Cardiac muscle cell (in vitro differentiated cells and primary cell): ENCODE results near the gene BMP8B. TPM values are rescaled to one million over a fixed set of nuclear protein-coding genes. Genes with fewer than 3 reads are reported as not detected.

Experiments used
- DNase-seq, 2 donors: peaks; one replicate each; pipeline versions ENCODE4 v3.0.0 to v3.0.0-alpha.2; 2010 to 2017; ENCODE audit warnings: low read depth in 1 of 2, low spot score in 1 of 2
- H3K27ac ChIP-seq: fragments of 200-600 bp; sonication (generic); 2 replicates; pipeline ENCODE4 v1.5.1; 2016
- H3K27me3 ChIP-seq: fragments of 200-600 bp; sonication (generic); 2 replicates; pipeline ENCODE4 v1.6.0; 2016; ENCODE audit warnings: control low read depth
- H3K36me3 ChIP-seq: fragments of 200-600 bp; sonication (generic); 2 replicates; pipeline ENCODE4 v1.5.1; 2016; ENCODE audit warnings: control low read depth
- H3K4me1 ChIP-seq: fragments of 200-600 bp; sonication (generic); 2 replicates; pipeline ENCODE4 v1.8.1; 2017; ENCODE audit warnings: low read depth, mild to moderate bottlenecking, mixed run types
- H3K4me3 ChIP-seq: fragments of 200-600 bp; sonication (generic); 2 replicates; pipeline ENCODE4 v1.5.1; 2016; ENCODE audit warnings: mild to moderate bottlenecking
- H3K9me3 ChIP-seq: fragments of 200-600 bp; sonication (generic); 2 replicates; pipeline ENCODE4 v1.5.1; 2017; ENCODE audit warnings: low read depth, mild to moderate bottlenecking, control low read depth
- CTCF ChIP-seq: IDR thresholded peaks from 2 replicates; pipeline ENCODE4 v1.5.1; 2012; ENCODE audit warnings: low read depth, mild to moderate bottlenecking, low read length
- polyA plus RNA-seq: library from polyadenylated mRNA; unstranded; fragments of >200 nt; fragmentation: Nextera tagmentation; extraction: Ambion mirVana; gene quantifications from 2 replicates; pipeline ENCODE4 v1.2.1, GENCODE V29; 2016
- total RNA-seq: library from RNA; depleted of rRNA; stranded (reverse); fragments of >200 nt; gene quantifications from 2 replicates; pipeline ENCODE4 v1.2.3, GENCODE V29; 2016

The BMP8B gene
- total and polyA plus RNA-seq, 2 experiments from 2014 or later, result 0.02 TPM; not detected in 1

- Histone ChIP-seq H3K4me3 (no peak overlapping the region), H3K4me1 (no peaks in the 10 kb centered on the region), H3K9me3 (no peaks in the 10 kb centered on the region), H3K27ac (no peak overlapping the region), H3K36me3 (no peaks in the 10 kb centered on the region), H3K27me3 (no peaks in the 10 kb centered on the region)
- no peak for TF ChIP-seq CTCF
- DNase-seq, result no peak
Measured at GRCh38 chr1:39762550-39763540, 25.8 kb downstream of the BMP8B start.

DNA sequence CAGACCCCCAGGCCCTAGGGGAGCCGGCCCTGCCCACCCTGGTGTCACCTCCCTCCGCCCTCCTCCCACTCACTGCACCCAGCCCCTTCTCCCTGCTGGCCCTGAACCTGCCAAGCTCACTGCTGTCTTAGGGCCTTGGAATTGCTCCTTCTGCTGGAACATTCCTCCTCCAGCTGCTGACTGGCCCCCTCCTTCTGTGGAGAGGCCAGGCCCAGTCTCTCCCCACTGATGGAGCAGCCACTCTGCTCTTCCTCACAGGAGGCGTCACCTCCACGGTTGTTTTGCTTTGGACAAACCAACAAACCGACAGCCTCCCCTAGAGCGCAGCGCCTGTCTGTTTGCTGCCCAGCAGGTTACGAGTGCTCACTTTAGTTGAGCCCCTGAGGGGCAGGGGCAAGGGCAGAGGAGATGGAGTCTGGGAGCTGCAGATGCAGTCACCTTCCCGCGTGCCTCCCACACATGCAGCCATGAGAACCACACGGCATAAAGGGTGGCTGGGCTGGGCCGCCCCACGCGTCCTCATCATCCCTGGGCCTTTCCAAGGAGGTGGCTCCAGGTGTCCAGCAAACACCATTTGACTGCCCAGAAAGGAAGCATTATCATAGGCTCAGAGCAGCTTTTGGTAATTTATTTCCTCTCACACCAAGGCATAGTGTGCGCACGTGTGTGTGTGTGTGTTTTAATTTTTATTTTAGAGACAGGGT lies 27.0 kb downstream of the BMP8B start:
- no peaks in the 10 kb centered on the region for H3K4me1 ChIP-seq
- H3K9me3 ChIP-seq, result no peaks in the 10 kb centered on the region
- no peak for DNase-seq
- no peaks in the 10 kb centered on the region for H3K27me3 ChIP-seq
- no peaks in the 10 kb centered on the region for H3K36me3 ChIP-seq
- TF ChIP-seq CTCF, result no peak
- H3K4me3 ChIP-seq, result no peak overlapping the region
- no peak overlapping the region for H3K27ac ChIP-seq

GRCh38 chr1:39761016-39761415 lies 27.6 kb downstream of the BMP8B start:
- no peak for TF ChIP-seq CTCF
- DNase-seq, result no peak
- Histone ChIP-seq H3K9me3 (no peaks in the 10 kb centered on the region), H3K27ac (no peak overlapping the region), H3K4me3 (no peak overlapping the region), H3K27me3 (no peaks in the 10 kb centered on the region), H3K4me1 (no peaks in the 10 kb centered on the region), H3K36me3 (no peaks in the 10 kb centered on the region)

- Histone ChIP-seq H3K4me1 (no peaks in the 10 kb centered on the region), H3K4me3 (no peak overlapping the region), H3K9me3 (no peaks in the 10 kb centered on the region), H3K27ac (no peak overlapping the region), H3K27me3 (no peaks in the 10 kb centered on the region), H3K36me3 (no peaks in the 10 kb centered on the region)
- DNase-seq, result no peak
- no peak for TF ChIP-seq CTCF
Measured at GRCh38 chr1:39760074-39761008, 28.3 kb downstream of the BMP8B start.

- Histone ChIP-seq H3K9me3 (no peaks in the 10 kb centered on the region), H3K27me3 (no peaks in the 10 kb centered on the region), H3K36me3 (no peaks in the 10 kb centered on the region), H3K27ac (no peak overlapping the region), H3K4me1 (no peaks in the 10 kb centered on the region), H3K4me3 (no peak overlapping the region)
- TF ChIP-seq CTCF, result no peak
- no peak for DNase-seq
Measured at GRCh38 chr1:39759436-39759726, 29.3 kb downstream of the BMP8B start.
